ENCODE data around the gene SMKR1. TPM values are rescaled to one million over a fixed set of nuclear protein-coding genes. Genes with fewer than 3 reads are reported as not detected.

The SMKR1 gene
- total and polyA plus RNA-seq, 12 donors: 0.28 TPM; not detected in 11

DNA sequence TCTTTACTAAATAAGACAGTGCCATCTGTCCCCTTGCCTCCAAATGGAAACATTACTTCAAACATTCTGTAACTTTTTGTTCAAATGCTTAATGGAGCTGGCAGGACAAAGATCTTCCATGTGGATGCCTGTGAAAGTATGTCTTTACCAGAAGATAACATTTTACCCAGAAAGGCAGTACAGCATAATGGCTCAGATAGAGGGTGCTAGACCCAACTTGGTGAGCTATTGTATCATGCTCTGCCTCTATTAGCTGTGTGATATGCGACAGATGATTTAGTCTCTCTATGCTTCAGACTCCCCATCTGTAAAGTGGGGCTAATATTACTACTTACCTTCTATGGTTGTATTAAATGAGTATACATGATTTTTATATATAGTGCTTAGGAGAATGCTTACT, 8.8 kb upstream of the SMKR1 start:
- Histone ChIP-seq H3K4me3 (no peak overlapping the region), H3K9me3 (no peaks in the 10 kb centered on the region), H3K27me3 (no peaks in the 10 kb centered on the region), H3K27ac (no peak overlapping the region), H3K4me1 (peaks cover 0 to 10% (median 0%) of the 10 kb centered on the region in 9 donors), H3K36me3 (no peaks in the 10 kb centered on the region)
- no peak for ATAC-seq
- 83% methylated on average over 1 of the region's 1 CpG for WGBS, 2 donors
- no peak for DNase-seq
- intact Hi-C loops (cut with DNase I): loop anchor here in 2 of 10 donors (10.0 kb wide), 1 partner anchor 151 kb away; no protein-coding TSS in a partner anchor
- TF ChIP-seq, protein P1, sequence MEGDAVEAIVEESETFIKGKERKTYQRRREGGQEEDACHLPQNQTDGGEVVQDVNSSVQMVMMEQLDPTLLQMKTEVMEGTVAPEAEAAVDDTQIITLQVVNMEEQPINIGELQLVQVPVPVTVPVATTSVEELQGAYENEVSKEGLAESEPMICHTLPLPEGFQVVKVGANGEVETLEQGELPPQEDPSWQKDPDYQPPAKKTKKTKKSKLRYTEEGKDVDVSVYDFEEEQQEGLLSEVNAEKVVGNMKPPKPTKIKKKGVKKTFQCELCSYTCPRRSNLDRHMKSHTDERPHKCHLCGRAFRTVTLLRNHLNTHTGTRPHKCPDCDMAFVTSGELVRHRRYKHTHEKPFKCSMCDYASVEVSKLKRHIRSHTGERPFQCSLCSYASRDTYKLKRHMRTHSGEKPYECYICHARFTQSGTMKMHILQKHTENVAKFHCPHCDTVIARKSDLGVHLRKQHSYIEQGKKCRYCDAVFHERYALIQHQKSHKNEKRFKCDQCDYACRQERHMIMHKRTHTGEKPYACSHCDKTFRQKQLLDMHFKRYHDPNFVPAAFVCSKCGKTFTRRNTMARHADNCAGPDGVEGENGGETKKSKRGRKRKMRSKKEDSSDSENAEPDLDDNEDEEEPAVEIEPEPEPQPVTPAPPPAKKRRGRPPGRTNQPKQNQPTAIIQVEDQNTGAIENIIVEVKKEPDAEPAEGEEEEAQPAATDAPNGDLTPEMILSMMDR (IDR thresholded peaks at IDR 0.05): peak in 1 of 9 donors; percentile 14

DNA sequence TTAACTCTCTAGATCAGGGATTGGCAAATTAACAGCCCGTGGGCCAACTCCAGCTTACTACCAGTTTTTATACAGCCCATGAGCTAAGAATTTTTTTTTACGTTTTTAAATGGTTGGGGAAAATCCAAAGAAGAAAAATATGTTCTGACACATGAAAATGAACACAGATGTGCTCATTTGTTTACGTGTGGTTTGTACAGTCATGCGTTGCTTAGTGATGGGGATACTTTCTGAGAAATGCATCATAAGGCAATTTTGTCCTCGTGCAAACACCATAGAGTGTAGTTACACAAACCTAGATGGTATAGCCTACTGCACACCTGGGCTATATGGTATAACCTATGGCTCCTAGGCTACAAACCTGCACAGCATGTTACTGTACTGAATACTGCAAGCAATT, 8.3 kb upstream of the SMKR1 start:
- no peak for DNase-seq
- H3K4me1 ChIP-seq: peaks cover 0 to 10% (median 0%) of the 10 kb centered on the region in 9 donors
- no peaks in the 10 kb centered on the region for H3K9me3 ChIP-seq
- no peaks in the 10 kb centered on the region for H3K36me3 ChIP-seq
- no peak overlapping the region for H3K4me3 ChIP-seq
- no peak for ATAC-seq
- no peaks in the 10 kb centered on the region for H3K27me3 ChIP-seq
- WGBS, 2 donors: 83 to 88% methylated on average over 5 of the region's 5 CpGs
- H3K27ac ChIP-seq: no peak overlapping the region
- intact Hi-C loops (cut with DNase I): loop anchor here in 2 of 10 donors (10.0 kb wide), 1 partner anchor 151 kb away; no protein-coding TSS in a partner anchor
- TF ChIP-seq, protein P1 (IDR thresholded peaks at IDR 0.05): no peak

DNA sequence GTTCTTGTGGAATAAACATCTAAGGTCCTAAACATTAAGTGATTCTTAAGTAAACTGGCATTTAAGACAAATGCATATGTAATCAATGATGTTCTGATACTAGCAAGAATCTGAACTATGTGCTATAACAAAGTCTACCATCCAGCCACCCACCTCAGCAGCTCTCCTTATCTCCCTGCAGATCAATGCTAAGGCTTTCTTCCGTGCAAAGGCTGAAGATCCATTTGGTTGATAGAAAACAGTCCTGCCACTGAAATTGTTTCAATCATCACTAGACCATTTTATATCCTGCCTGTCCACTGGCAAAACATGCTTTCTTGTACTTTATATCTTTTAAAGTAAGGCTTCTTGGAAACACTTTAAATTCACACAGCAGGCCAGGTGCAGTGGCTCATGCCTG, 6.3 kb upstream of the SMKR1 start:
- intact Hi-C loops (cut with DNase I): loop anchor here in 2 of 10 donors (10.0 kb wide), 1 partner anchor 149 kb away; no protein-coding TSS in a partner anchor
- TF ChIP-seq, protein P1 (IDR thresholded peaks at IDR 0.05): no peak
- H3K4me1 ChIP-seq: peaks cover 0 to 10% (median 0%) of the 10 kb centered on the region in 9 donors
- no peaks in the 10 kb centered on the region for H3K9me3 ChIP-seq
- WGBS, 2 donors: 66 to 68% methylated on average over 1 of the region's 1 CpG
- H3K4me3 ChIP-seq: no peak overlapping the region
- no peak overlapping the region for H3K27ac ChIP-seq
- ATAC-seq: no peak
- H3K27me3 ChIP-seq: peaks cover 0 to 7% (median 0%) of the 10 kb centered on the region in 7 donors
- H3K36me3 ChIP-seq: no peaks in the 10 kb centered on the region
- no peak for DNase-seq

DNA sequence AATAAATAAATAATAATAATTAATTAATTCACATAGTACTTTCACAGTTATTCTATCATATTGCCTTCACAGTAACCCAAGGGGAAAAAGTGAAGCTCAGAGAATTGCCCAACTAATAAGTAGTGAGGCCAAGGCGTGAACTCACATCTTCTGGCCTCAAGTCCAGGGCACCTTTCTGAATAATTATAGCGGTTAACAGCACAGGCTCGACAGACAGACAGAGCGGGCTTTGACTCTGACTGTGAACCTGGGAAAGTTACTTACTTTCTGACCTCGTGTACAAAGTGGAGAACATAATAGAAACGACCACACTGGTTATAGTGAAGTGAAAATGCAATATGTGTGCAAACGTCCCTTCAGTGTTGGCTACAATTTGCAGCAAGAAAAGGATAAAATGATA, 5.7 kb upstream of the SMKR1 start:
- H3K27me3 ChIP-seq: peaks cover 0 to 11% (median 4%) of the 10 kb centered on the region in 7 donors
- peaks cover 0 to 11% (median 0%) of the 10 kb centered on the region in 9 donors for H3K4me1 ChIP-seq
- no peak overlapping the region for H3K4me3 ChIP-seq
- no peaks in the 10 kb centered on the region for H3K9me3 ChIP-seq
- DNase-seq: no peak
- H3K36me3 ChIP-seq: no peaks in the 10 kb centered on the region
- TF ChIP-seq, protein P1 (IDR thresholded peaks at IDR 0.05): no peak
- 75 to 76% methylated on average over 7 of the region's 7 CpGs for WGBS, 2 donors
- H3K27ac ChIP-seq: no peak overlapping the region
- no peak for ATAC-seq
- intact Hi-C loops (cut with DNase I): loop anchor here in 2 of 10 donors (10.0 kb wide), 1 partner anchor 148 kb away; no protein-coding TSS in a partner anchor

Data from heart right ventricle (tissue), 16 donors.